K562 (cell line): ENCODE data around the gene PPM1D. TPM values are rescaled to one million over a fixed set of nuclear protein-coding genes. Genes with fewer than 3 reads are reported as not detected.

ENCODE experiments used
- DACH1 ChIP-seq: fragments of 450-650 bp; IDR thresholded peaks from 2 replicates; pipeline ENCODE4 v1.6.1; 2018; ENCODE audit not compliant: partially characterized antibody
- FOXA3 ChIP-seq, 2 experiments: fragments of 450-650 bp in 1 of 2; sonication (generic) in 1 of 2; formaldehyde crosslinking; IDR thresholded peaks in 1 of 2; conservative IDR thresholded peaks in 1 of 2; 2 replicates each; pipeline versions ENCODE4 v1.4.0 to v1.8.0; 2020 to 2022; ENCODE audit warnings: mild to moderate bottlenecking in 2 of 2, missing genetic modification reagents in 1 of 2
- FOXK2 ChIP-seq, 2 experiments: fragments of 450-650 bp; IDR thresholded peaks in 1 of 2; conservative IDR thresholded peaks in 1 of 2; 2 replicates each; pipeline ENCODE4 v1.6.1; 2016; ENCODE audit warnings: low read depth in 2 of 2, mild to moderate bottlenecking in 1 of 2
- HIVEP1 ChIP-seq: fragments of 250-450 bp; sonication (Bioruptor Pico); IDR thresholded peaks from 2 replicates; pipeline ENCODE4 v1.4.0; 2020; ENCODE audit warnings: mild to moderate bottlenecking
- JUN ChIP-seq, 2 experiments: sonication (generic) in 1 of 2; formaldehyde crosslinking in 1 of 2; IDR thresholded peaks; 2 replicates each; pipeline versions ENCODE4 v1.6.1 to v1.8.0; 2012 to 2022; ENCODE audit warnings: borderline replicate concordance in 2 of 2, mild to moderate bottlenecking in 2 of 2, improper control_type of control experiment in 1 of 2, low read depth in 1 of 2, low read length in 1 of 2, missing genetic modification reagents in 1 of 2
- KDM1A ChIP-seq, 2 experiments: fragments of 450-650 bp; IDR thresholded peaks; 2 replicates each; pipeline ENCODE4 v1.6.1; 2016; ENCODE audit warnings: mild to moderate bottlenecking in 2 of 2
- MEF2D ChIP-seq: conservative IDR thresholded peaks from 2 replicates; pipeline ENCODE4 v1.6.1; 2016; ENCODE audit warnings: low read depth, missing genetic modification characterization, missing compliant biosample characterization
- MYC ChIP-seq, 2 experiments: fragments of 250-450 bp in 1 of 2; sonication (Bioruptor Pico) in 1 of 2; IDR thresholded peaks; 2 replicates each; pipeline versions ENCODE4 v1.5.1 to v1.6.1; 2012 to 2021; ENCODE audit warnings: low read depth in 2 of 2, borderline replicate concordance in 1 of 2, improper control_type of control experiment in 1 of 2, low read length in 1 of 2, mild to moderate bottlenecking in 1 of 2, moderate library complexity in 1 of 2
- NR1H2 ChIP-seq: sonication (generic); formaldehyde crosslinking; IDR thresholded peaks from 2 replicates; pipeline ENCODE4 v1.4.0; 2020; ENCODE audit warnings: mild to moderate bottlenecking, missing genetic modification reagents
- NR2C2 ChIP-seq, 2 experiments: fragments of 200-800 bp in 1 of 2; sonication (Bioruptor generic) in 1 of 2; sonication (generic) in 1 of 2; formaldehyde crosslinking in 1 of 2; IDR thresholded peaks; 2 replicates each; pipeline versions ENCODE4 v1.6.1 to v1.8.0; 2016 to 2022; ENCODE audit warnings: mild to moderate bottlenecking in 1 of 2, missing compliant biosample characterization in 1 of 2, missing genetic modification characterization in 1 of 2, missing genetic modification reagents in 1 of 2
- NR3C1 ChIP-seq: sonication (generic); formaldehyde crosslinking; IDR thresholded peaks from 2 replicates; pipeline ENCODE4 v1.8.1; 2022; ENCODE audit warnings: missing genetic modification reagents
- RCOR1 ChIP-seq, 2 experiments: IDR thresholded peaks; 2 replicates each; pipeline ENCODE4 v1.6.1; 2012; ENCODE audit warnings: low read depth in 2 of 2, low read length in 2 of 2, borderline replicate concordance in 1 of 2, improper control_type of control experiment in 1 of 2
- SREBF2 ChIP-seq: sonication (generic); formaldehyde crosslinking; IDR thresholded peaks from 2 replicates; pipeline ENCODE4 v1.4.0; 2020; ENCODE audit warnings: mild to moderate bottlenecking, missing genetic modification reagents
- TAL1 ChIP-seq: fragments of 450-650 bp; IDR thresholded peaks from 2 replicates; pipeline ENCODE4 v1.6.1; 2016; ENCODE audit warnings: mild to moderate bottlenecking
- TBP ChIP-seq: optimal IDR thresholded peaks from 2 replicates; pipeline ENCODE3; 2011; ENCODE audit warnings: low read depth, low read length, improper control_type of control experiment
- TEAD2 ChIP-seq: fragments of 450-650 bp; IDR thresholded peaks from 2 replicates; pipeline ENCODE4 v1.6.1; 2016; ENCODE audit warnings: missing genetic modification characterization, control low read depth, missing compliant biosample characterization
- USF1 ChIP-seq: sonication (generic); formaldehyde crosslinking; IDR thresholded peaks from 2 replicates; pipeline ENCODE4 v1.9.0; 2022; ENCODE audit warnings: mild to moderate bottlenecking, missing genetic modification reagents
- ZBTB1 ChIP-seq: sonication (generic); formaldehyde crosslinking; IDR thresholded peaks from 2 replicates; pipeline ENCODE4 v1.8.1; 2023; ENCODE audit warnings: missing genetic modification reagents, low read depth, mild to moderate bottlenecking, borderline replicate concordance
- ZBTB34 ChIP-seq: fragments of 250-450 bp; sonication (Bioruptor Pico); IDR thresholded peaks from 2 replicates; pipeline ENCODE4 v1.8.0; 2021; ENCODE audit warnings: mild to moderate bottlenecking, moderate library complexity
- ZNF274 ChIP-seq: IDR thresholded peaks from 2 replicates; pipeline ENCODE4 v1.6.1; 2011; ENCODE audit warnings: low read depth, mild to moderate bottlenecking, low read length, moderate library complexity, borderline replicate concordance
- ZNF507 ChIP-seq: conservative IDR thresholded peaks from 2 replicates; pipeline ENCODE4 v1.6.1; 2017; ENCODE audit warnings: missing genetic modification characterization, missing compliant biosample characterization
- ZNF511 ChIP-seq: sonication (generic); formaldehyde crosslinking; IDR thresholded peaks from 2 replicates; pipeline ENCODE4 v1.8.0; 2022; ENCODE audit warnings: mild to moderate bottlenecking, missing genetic modification reagents
- polyA plus RNA-seq, 8 experiments: library from polyadenylated mRNA; depleted of rRNA in 4 of 8; stranded (reverse) in 5 of 8; unstranded in 3 of 8; fragments of >200 nt; fragmentation: Nextera tagmentation in 2 of 8; fragmentation: Illumina TruSeq in 1 of 8; extraction: Ambion mirVana in 2 of 8; extraction: Trizol in 1 of 8; gene quantifications; 2 replicates each; pipeline versions ENCODE4 v1.2.1 to v1.2.3, GENCODE V29; 2011 to 2014; ENCODE audit warnings: inconsistent platforms in 1 of 8, missing spikeins in 1 of 8
- total RNA-seq, 7 experiments: library from RNA; depleted of rRNA in 6 of 7; stranded (reverse); fragments of >200 nt in 6 of 7; fragmentation: Illumina TruSeq in 2 of 7; extraction: Trizol in 2 of 7; gene quantifications; 2 replicates each; pipeline versions ENCODE4 v1.2.1 to v1.2.3, GENCODE V29; 2011 to 2021; ENCODE audit warnings: low replicate concordance in 1 of 7

Gene PPM1D
- total and polyA plus RNA-seq, 9 of the 15 experiments (the other 6 are each of a cell fraction or from before 2014, with no cell fraction given): 2.1 to 19.0 (median 7.8) TPM

- TF ChIP-seq NR2C2 (CRISPR knock-in tag; IDR thresholded peaks at IDR 0.05): 0 out of 2 replicates have a peak, but pooled peaks have one; percentile 26
- TF ChIP-seq NR2C2 (tag; IDR thresholded peaks at IDR 0.05): peak; percentile 6; the same call in 1 of the 2 replicates
- 0 out of 2 replicates have a peak, but pooled peaks have one; percentile 14 for TF ChIP-seq MEF2D (tag)
- peak; percentile 20; the same call in 1 of the 2 replicates for TF ChIP-seq USF1 (CRISPR knock-in tag)
- TF ChIP-seq NR3C1 (CRISPR knock-in tag): 0 out of 2 replicates have a peak, but pooled peaks have one; percentile 41
- peak in 1 of 2 experiments; percentile 67; a peak in 1 of 4 replicates for TF ChIP-seq FOXA3 (CRISPR knock-in tag; conservative IDR thresholded peaks at IDR 0.05 in 1 of 2, IDR thresholded peaks at IDR 0.05 in 1 of 2)
- TF ChIP-seq ZBTB1: no peak
- TF ChIP-seq NR1H2: 0 out of 2 replicates have a peak, but pooled peaks have one; percentile 49
- no peak for TF ChIP-seq TAL1
- no peak for TF ChIP-seq JUN (IDR thresholded peaks at IDR 0.05; ENCODE audit: borderline replicate concordance, low read depth, low read length)
- peak; percentile 85; the same call in 1 of the 2 replicates for TF ChIP-seq JUN (CRISPR knock-in tag; IDR thresholded peaks at IDR 0.05; ENCODE audit: borderline replicate concordance)
- peak in 1 of 2 experiments; percentile 58; a peak in 2 of 4 replicates for TF ChIP-seq FOXK2 (conservative IDR thresholded peaks at IDR 0.05 in 1 of 2, IDR thresholded peaks at IDR 0.05 in 1 of 2; ENCODE audit: low read depth in 2 of 2)
- TF ChIP-seq DACH1: no peak
- TF ChIP-seq TEAD2 (tag): 0 out of 2 replicates have a peak, but pooled peaks have one; percentile 39
- no peak for TF ChIP-seq ZBTB34 (CRISPR knock-in tag)
- peak; percentile 66 for TF ChIP-seq TBP
- no peak for TF ChIP-seq KDM1A (IDR thresholded peaks at IDR 0.05)
- TF ChIP-seq ZNF507 (tag): no peak
- peak; percentile 55; the same call in 1 of the 2 replicates for TF ChIP-seq ZNF511 (CRISPR knock-in tag)
- TF ChIP-seq MYC (IDR thresholded peaks at IDR 0.05; ENCODE audit: low read depth, low read length): no peak
- TF ChIP-seq MYC (CRISPR knock-in tag; IDR thresholded peaks at IDR 0.05; ENCODE audit: borderline replicate concordance, low read depth): 0 out of 2 replicates have a peak, but pooled peaks have one; percentile 45
- TF ChIP-seq SREBF2 (CRISPR knock-in tag): 0 out of 2 replicates have a peak, but pooled peaks have one; percentile 50
- TF ChIP-seq HIVEP1 (CRISPR knock-in tag): no peak
- no peak for TF ChIP-seq ZNF274
- TF ChIP-seq RCOR1 (IDR thresholded peaks at IDR 0.05; ENCODE audit: borderline replicate concordance in 1 of 2, low read depth in 2 of 2, low read length in 2 of 2): 0 out of 4 replicates have a peak, but pooled peaks of 1 of the 2 experiments have one; percentile 60
Observed at GRCh38 chr17:60600490-60601446, 775 bp downstream of the PPM1D start (continued).
